H9 (cell line): ENCODE data around the gene ODAD4. TPM values are rescaled to one million over a fixed set of nuclear protein-coding genes. Genes with fewer than 3 reads are reported as not detected.
"Not testable (repeated sequence)": the region's sequence is repeated elsewhere in the genome, so short reads cannot be mapped to it uniquely, and the experiment has no call there.

Experiments used
- DNase-seq: peaks from one replicate; pipeline ENCODE4 v3.0.0-alpha.2; 2017
- H2AFZ ChIP-seq: one replicate; pipeline ENCODE4 v1.6.1; 2013; ENCODE audit warnings: mild to moderate bottlenecking, low read length, control low read depth, moderate library complexity
- H2AK5ac ChIP-seq: 2 replicates; pipeline ENCODE4 v1.6.1; 2013; ENCODE audit warnings: low read length, control low read depth, mixed read lengths; ENCODE audit not compliant: insufficient read length
- H2BK120ac ChIP-seq: one replicate; pipeline ENCODE4 v1.6.1; 2013; ENCODE audit warnings: low read depth, mild to moderate bottlenecking, low read length, control low read depth, inconsistent platforms; ENCODE audit not compliant: poor library complexity, severe bottlenecking
- H2BK12ac ChIP-seq: 2 replicates; pipeline ENCODE4 v1.6.1; 2013; ENCODE audit warnings: low read length, control low read depth, mixed read lengths, low read depth; ENCODE audit not compliant: insufficient read length
- H2BK15ac ChIP-seq: 2 replicates; pipeline ENCODE4 v1.6.1; 2013; ENCODE audit warnings: low read depth, low read length, control low read depth
- H2BK20ac ChIP-seq: one replicate; pipeline ENCODE4 v1.6.1; 2013; ENCODE audit warnings: low read depth, mild to moderate bottlenecking, low read length, control low read depth, inconsistent platforms; ENCODE audit not compliant: poor library complexity, severe bottlenecking
- H2BK5ac ChIP-seq: 2 replicates; pipeline ENCODE4 v1.6.1; 2013; ENCODE audit warnings: low read length, control low read depth, mixed read lengths; ENCODE audit not compliant: insufficient read length
- H3K14ac ChIP-seq: 2 replicates; pipeline ENCODE4 v1.6.1; 2013; ENCODE audit warnings: low read length, control low read depth; ENCODE audit not compliant: insufficient read depth
- H3K18ac ChIP-seq: 2 replicates; pipeline ENCODE4 v1.6.1; 2013; ENCODE audit warnings: low read depth, mild to moderate bottlenecking, mixed read lengths, low read length, control low read depth; ENCODE audit not compliant: insufficient read length
- H3K23ac ChIP-seq: 2 replicates; pipeline ENCODE4 v1.6.1; 2013; ENCODE audit warnings: low read length, control low read depth, mixed read lengths, low read depth; ENCODE audit not compliant: insufficient read length
- H3K23me2 ChIP-seq: 2 replicates; pipeline ENCODE4 v1.6.1; 2013; ENCODE audit warnings: low read depth, mild to moderate bottlenecking, mixed read lengths, low read length, control low read depth; ENCODE audit not compliant: insufficient read length, poor library complexity, severe bottlenecking
- H3K27ac ChIP-seq: 2 replicates; pipeline ENCODE4 v1.5.1; 2013; ENCODE audit warnings: low read length, control low read depth, mixed read lengths, low read depth; ENCODE audit not compliant: insufficient read length
- H3K27me3 ChIP-seq: 2 replicates; pipeline ENCODE4 v1.6.1; 2013; ENCODE audit warnings: low read length, control low read depth, inconsistent platforms; ENCODE audit not compliant: insufficient read depth
- H3K4ac ChIP-seq: 2 replicates; pipeline ENCODE4 v1.6.1; 2013; ENCODE audit warnings: low read depth, mild to moderate bottlenecking, control low read depth, inconsistent platforms, low read length, moderate library complexity
- H3K4me1 ChIP-seq: 2 replicates; pipeline ENCODE4 v1.6.1; 2013; ENCODE audit warnings: low read length, control low read depth, inconsistent platforms; ENCODE audit not compliant: insufficient read depth
- H3K4me2 ChIP-seq: 2 replicates; pipeline ENCODE4 v1.6.1; 2013; ENCODE audit warnings: low read length, control low read depth, mixed read lengths; ENCODE audit not compliant: insufficient read length, insufficient read depth
- H3K56ac ChIP-seq: 2 replicates; pipeline ENCODE4 v1.6.1; 2013; ENCODE audit warnings: low read depth, mild to moderate bottlenecking, mixed read lengths, low read length, control low read depth; ENCODE audit not compliant: insufficient read length
- H3K79me1 ChIP-seq: 2 replicates; pipeline ENCODE4 v1.6.1; 2013; ENCODE audit warnings: low read depth, mild to moderate bottlenecking, moderate library complexity, low read length, control low read depth, inconsistent platforms; ENCODE audit not compliant: insufficient read depth, poor library complexity, severe bottlenecking
- H3K79me2 ChIP-seq: 2 replicates; pipeline ENCODE4 v1.6.1; 2013; ENCODE audit warnings: low read length, control low read depth, inconsistent platforms; ENCODE audit not compliant: insufficient read depth
- H3K9ac ChIP-seq: 2 replicates; pipeline ENCODE4 v1.6.1; 2013; ENCODE audit warnings: low read length, control low read depth, mixed read lengths; ENCODE audit not compliant: insufficient read length; ENCODE audit errors: extremely low read depth
- H3K9me3 ChIP-seq: one replicate; pipeline ENCODE4 v1.6.1; 2013; ENCODE audit warnings: low read depth, low read length, inconsistent platforms; ENCODE audit not compliant: control insufficient read depth
- H3T11ph ChIP-seq: one replicate; pipeline ENCODE4 v1.6.1; 2013; ENCODE audit warnings: mild to moderate bottlenecking, low read length, control low read depth, inconsistent platforms
- H4K20me1 ChIP-seq: one replicate; pipeline ENCODE4 v1.6.1; 2013; ENCODE audit not compliant: control insufficient read depth, insufficient read length, insufficient read depth
- H4K5ac ChIP-seq: 2 replicates; pipeline ENCODE4 v1.6.1; 2013; ENCODE audit warnings: low read depth, mild to moderate bottlenecking, mixed read lengths, low read length, control low read depth; ENCODE audit not compliant: insufficient read length
- H4K8ac ChIP-seq: replicated peaks from 2 replicates; pipeline ENCODE4 v1.6.1; 2013; ENCODE audit warnings: low read length, control low read depth, mixed read lengths, low read depth; ENCODE audit not compliant: insufficient read length
- H4K91ac ChIP-seq: 2 replicates; pipeline ENCODE4 v1.6.1; 2013; ENCODE audit warnings: low read depth, mild to moderate bottlenecking, moderate library complexity, mixed read lengths, low read length, control low read depth; ENCODE audit not compliant: insufficient read length
- H3K27ac Mint-ChIP-seq, 3 experiments: 2 replicates in 2 of 3; 3 replicates in 1 of 3; pipeline ENCODE4 v1.8.0; 2020 to 2021; ENCODE audit warnings: mixed read lengths in 3 of 3, mild to moderate bottlenecking in 1 of 3, moderate library complexity in 1 of 3
- H3K27me3 Mint-ChIP-seq: 2 replicates; pipeline ENCODE4 v1.8.0; 2021; ENCODE audit warnings: low read depth, mild to moderate bottlenecking, moderate library complexity, mixed read lengths
- H3K36me3 Mint-ChIP-seq, 3 experiments: 2 replicates in 2 of 3; 3 replicates in 1 of 3; pipeline ENCODE4 v1.8.0; 2020 to 2021; ENCODE audit warnings: low read depth in 3 of 3, mixed read lengths in 3 of 3; ENCODE audit not compliant: insufficient read depth in 1 of 3
- H3K4me1 Mint-ChIP-seq, 2 experiments: 2 replicates each; pipeline ENCODE4 v1.8.0; 2020; ENCODE audit warnings: mixed read lengths in 2 of 2
- H3K4me3 Mint-ChIP-seq, 2 experiments: 2 replicates in 1 of 2; 3 replicates in 1 of 2; pipeline ENCODE4 v1.8.0; 2020 to 2021; ENCODE audit warnings: mild to moderate bottlenecking in 2 of 2, mixed read lengths in 2 of 2, moderate library complexity in 1 of 2
- H3K9me3 Mint-ChIP-seq, 2 experiments: 2 replicates in 1 of 2; 3 replicates in 1 of 2; pipeline ENCODE4 v1.8.0; 2020; ENCODE audit warnings: mild to moderate bottlenecking in 2 of 2, mixed read lengths in 2 of 2, moderate library complexity in 1 of 2
- CTCF ChIP-seq: fragments of 200-600 bp; sonication (generic); conservative IDR thresholded peaks from 3 replicates; pipeline ENCODE4 v1.8.0; 2021; ENCODE audit warnings: antibody characterized with exemption, mild to moderate bottlenecking
- WGBS: extraction: QIAGEN DNeasy Blood & Tissue Kit; methylation state at CpG from one replicate; pipeline ENCODE4 v1.1.7; 2013; ENCODE audit warnings: missing lambda C conversion rate, low lambda C conversion rate, mixed read lengths; ENCODE audit not compliant: insufficient read length; ENCODE audit errors: extremely low coverage; 5-methylcytosine and 5-hydroxymethylcytosine counted together
- total RNA-seq: library from RNA; stranded (reverse); gene quantifications from 2 replicates; pipeline ENCODE4 v1.2.1, GENCODE V29; 2021

The ODAD4 gene
- total RNA-seq, 1 experiment from 2014 or later: 2.1 TPM

GRCh38 chr17:42010898-42011516 lies 80.6 kb downstream of the ODAD4 start:
- no peak overlapping the region for H3K23ac ChIP-seq
- H2BK12ac ChIP-seq: no peak overlapping the region
- no peak overlapping the region for H2BK5ac ChIP-seq
- no peaks in the 10 kb centered on the region for H3K27me3 ChIP-seq
- peak overlapping the region; percentile 56 for H3K27ac ChIP-seq
- no peak overlapping the region for H3K56ac ChIP-seq
- peak overlapping the region; percentile 75 for H2AK5ac ChIP-seq
- no peak overlapping the region for H4K8ac ChIP-seq
- H3K14ac ChIP-seq: no peak overlapping the region; the same call in 1 of the 2 replicates
- peaks cover 1% of the 10 kb centered on the region for H3K23me2 ChIP-seq
- H4K5ac ChIP-seq: no peak overlapping the region
- 0 out of 5 replicates have a peak overlapping the region, but pooled peaks of 1 of the 2 experiments have one; percentile 6 for H3K4me3 Mint-ChIP-seq
- H3K79me1 ChIP-seq: peaks cover 9% of the 10 kb centered on the region
- WGBS: no CpG with 5 or more reads among the region's 3 CpGs
- peaks cover 53% of the 10 kb centered on the region for H3K79me2 ChIP-seq
- H2BK120ac ChIP-seq: peak overlapping the region; percentile 98
- peak overlapping the region; percentile 98 for H3T11ph ChIP-seq
- peak overlapping the region; percentile 91 to 99 (median 97) for H3K27ac Mint-ChIP-seq
- H3K18ac ChIP-seq: no peak overlapping the region
- H2BK20ac ChIP-seq: peak overlapping the region; percentile 99
- no peak overlapping the region for H3K4me2 ChIP-seq
- H2BK15ac ChIP-seq: no peak overlapping the region
- H4K20me1 ChIP-seq: no peaks in the 10 kb centered on the region
- H3K27me3 Mint-ChIP-seq: no peaks in the 10 kb centered on the region
- H3K4me1 ChIP-seq: peaks cover 15% of the 10 kb centered on the region
- H3K4ac ChIP-seq: peak overlapping the region; percentile 96; the same call in 1 of the 2 replicates
- H3K4me1 Mint-ChIP-seq: peaks cover 47 to 53% of the 10 kb centered on the region in 2 experiments
- no peak overlapping the region for H4K91ac ChIP-seq
- no peaks in the 10 kb centered on the region for H3K9me3 Mint-ChIP-seq
- no peak for TF ChIP-seq CTCF
- peaks cover 15 to 37% (median 23%) of the 10 kb centered on the region in 3 experiments for H3K36me3 Mint-ChIP-seq
- peak; percentile 45 for DNase-seq
- H3K9me3 ChIP-seq: no peaks in the 10 kb centered on the region
- H2AFZ ChIP-seq: no peak overlapping the region
- H3K9ac ChIP-seq: no peak overlapping the region

GRCh38 chr17:42012363-42012762 lies 81.9 kb downstream of the ODAD4 start:
- Histone ChIP-seq H2BK120ac (peak overlapping the region; percentile 97), H3K27ac (peak overlapping the region; percentile 68), H3K4ac (peak overlapping the region; percentile 5; the same call in 1 of the 2 replicates), H3K14ac (peak overlapping the region; percentile 77; the same call in 1 of the 2 replicates), H2BK20ac (peak overlapping the region; percentile 98), H3K79me2 (peaks cover 57% of the 10 kb centered on the region), H2BK5ac (peak overlapping the region; percentile 98), H3K4me1 (peaks cover 15% of the 10 kb centered on the region), H3T11ph (peak overlapping the region; percentile 99), H3K18ac (peak overlapping the region; percentile 92)
- not testable (repeated sequence) for H3K4me2 ChIP-seq, DNase-seq, H3K27me3 Mint-ChIP-seq, H3K27me3 ChIP-seq, H3K79me1 ChIP-seq, H4K91ac ChIP-seq, H2AFZ ChIP-seq, H3K9me3 Mint-ChIP-seq, H3K56ac ChIP-seq, H2BK12ac ChIP-seq, H3K23ac ChIP-seq, H4K20me1 ChIP-seq, H2BK15ac ChIP-seq, H4K8ac ChIP-seq, H4K5ac ChIP-seq, H3K9me3 ChIP-seq, H3K9ac ChIP-seq, H2AK5ac ChIP-seq, H3K23me2 ChIP-seq
- peak overlapping the region; percentile 90 to 99 (median 97) for H3K27ac Mint-ChIP-seq
- H3K36me3 Mint-ChIP-seq: peaks cover 12 to 32% (median 25%) of the 10 kb centered on the region in 3 experiments
- peak overlapping the region; percentile 14 to 60; a peak in 4 of 5 replicates for H3K4me3 Mint-ChIP-seq
- no CpG with 5 or more reads among the region's 4 CpGs for WGBS
- peaks cover 53 to 58% of the 10 kb centered on the region in 2 experiments for H3K4me1 Mint-ChIP-seq
